Measurements from ENCODE around the gene OR5AL1.

GRCh38 chr11:56412396-56412795, at the start of gene OR5AL1:
- TF ChIP-seq CTCF (IDR thresholded peaks at IDR 0.05) = no peak
- no peak for TF ChIP-seq EP300 (IDR thresholded peaks at IDR 0.05)
- no peak for TF ChIP-seq POLR2A (IDR thresholded peaks at IDR 0.05)

Measured in gastroesophageal sphincter (tissue), 3 donors.